BJ (cell line): ENCODE data around the gene DPP6. TPM values are rescaled to one million over a fixed set of nuclear protein-coding genes. Genes with fewer than 3 reads are reported as not detected.

ENCODE experiments used
- CTCF ChIA-PET: fragments of 350-600 bp; formaldehyde crosslinking; extraction: SDS; loops from one replicate; lab custom pipeline; 2021; ENCODE audit warnings: antibody characterized with exemption, inconsistent platforms; lab: Yijun Ruan, JAX
- POLR2A ChIA-PET: fragments of 300-600 bp; sonication (Branson Sonifier 250); formaldehyde crosslinking; extraction: SDS; loops from one replicate; lab custom pipeline; 2021; ENCODE audit warnings: antibody characterized with exemption; lab: Charles Lee
- DNase-seq: peaks from one replicate; pipeline ENCODE4 v3.0.0-alpha.2; 2011; ENCODE audit warnings: low read depth
- H3K27me3 ChIP-seq: 2 replicates; pipeline ENCODE4 v1.6.0; 2011; ENCODE audit warnings: low read length; ENCODE audit not compliant: control insufficient read depth, insufficient read depth
- H3K36me3 ChIP-seq: 2 replicates; pipeline ENCODE4 v1.5.1; 2011; ENCODE audit warnings: low read length; ENCODE audit not compliant: control insufficient read depth, insufficient read depth
- H3K4me3 ChIP-seq: 2 replicates; pipeline ENCODE4 v1.5.1; 2011; ENCODE audit warnings: low read depth, mild to moderate bottlenecking, control low read depth, low read length
- polyA plus RNA-seq: library from polyadenylated mRNA; depleted of rRNA; stranded (reverse); fragments of >200 nt; gene quantifications from 2 replicates; pipeline ENCODE4 v1.2.3, GENCODE V29; 2011
- TF ChIP-seq, protein P1 (sequence below): IDR thresholded peaks from 2 replicates; pipeline ENCODE4 v1.5.1; 2011; ENCODE audit warnings: low read depth, mild to moderate bottlenecking, control low read depth, inconsistent platforms, low read length, moderate library complexity; ENCODE audit not compliant: insufficient read depth

Gene DPP6
- polyA plus RNA-seq, 1 experiment = not detected

DNA sequence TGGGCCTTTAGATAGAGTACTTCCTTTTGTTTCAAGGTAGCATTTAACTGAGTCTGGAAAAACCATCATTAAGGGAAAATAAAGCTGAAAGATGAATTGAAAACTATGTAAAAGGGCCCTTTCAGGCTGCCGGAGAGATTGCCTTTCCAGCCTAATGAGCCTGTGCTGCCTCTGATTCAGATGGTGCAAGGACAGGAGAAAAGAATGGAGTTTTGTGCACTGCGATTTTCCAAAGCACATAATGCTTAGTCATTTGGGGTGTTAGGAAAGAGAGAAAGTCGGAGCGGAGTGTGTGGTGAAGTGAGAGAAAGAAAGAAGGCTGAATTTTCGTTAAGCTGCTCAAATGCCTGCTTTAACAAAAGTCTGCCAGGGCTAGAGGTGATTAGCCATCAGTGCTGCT lies 691.0 kb downstream of the DPP6 start:
- ChIA-PET POLR2A (no interaction called here), CTCF (no interaction called here)
- no peak overlapping the region for H3K4me3 ChIP-seq
- TF ChIP-seq, protein P1, sequence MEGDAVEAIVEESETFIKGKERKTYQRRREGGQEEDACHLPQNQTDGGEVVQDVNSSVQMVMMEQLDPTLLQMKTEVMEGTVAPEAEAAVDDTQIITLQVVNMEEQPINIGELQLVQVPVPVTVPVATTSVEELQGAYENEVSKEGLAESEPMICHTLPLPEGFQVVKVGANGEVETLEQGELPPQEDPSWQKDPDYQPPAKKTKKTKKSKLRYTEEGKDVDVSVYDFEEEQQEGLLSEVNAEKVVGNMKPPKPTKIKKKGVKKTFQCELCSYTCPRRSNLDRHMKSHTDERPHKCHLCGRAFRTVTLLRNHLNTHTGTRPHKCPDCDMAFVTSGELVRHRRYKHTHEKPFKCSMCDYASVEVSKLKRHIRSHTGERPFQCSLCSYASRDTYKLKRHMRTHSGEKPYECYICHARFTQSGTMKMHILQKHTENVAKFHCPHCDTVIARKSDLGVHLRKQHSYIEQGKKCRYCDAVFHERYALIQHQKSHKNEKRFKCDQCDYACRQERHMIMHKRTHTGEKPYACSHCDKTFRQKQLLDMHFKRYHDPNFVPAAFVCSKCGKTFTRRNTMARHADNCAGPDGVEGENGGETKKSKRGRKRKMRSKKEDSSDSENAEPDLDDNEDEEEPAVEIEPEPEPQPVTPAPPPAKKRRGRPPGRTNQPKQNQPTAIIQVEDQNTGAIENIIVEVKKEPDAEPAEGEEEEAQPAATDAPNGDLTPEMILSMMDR = no peak
- no peak for DNase-seq
- no peaks in the 10 kb centered on the region for H3K27me3 ChIP-seq
- no peaks in the 10 kb centered on the region for H3K36me3 ChIP-seq

DNA sequence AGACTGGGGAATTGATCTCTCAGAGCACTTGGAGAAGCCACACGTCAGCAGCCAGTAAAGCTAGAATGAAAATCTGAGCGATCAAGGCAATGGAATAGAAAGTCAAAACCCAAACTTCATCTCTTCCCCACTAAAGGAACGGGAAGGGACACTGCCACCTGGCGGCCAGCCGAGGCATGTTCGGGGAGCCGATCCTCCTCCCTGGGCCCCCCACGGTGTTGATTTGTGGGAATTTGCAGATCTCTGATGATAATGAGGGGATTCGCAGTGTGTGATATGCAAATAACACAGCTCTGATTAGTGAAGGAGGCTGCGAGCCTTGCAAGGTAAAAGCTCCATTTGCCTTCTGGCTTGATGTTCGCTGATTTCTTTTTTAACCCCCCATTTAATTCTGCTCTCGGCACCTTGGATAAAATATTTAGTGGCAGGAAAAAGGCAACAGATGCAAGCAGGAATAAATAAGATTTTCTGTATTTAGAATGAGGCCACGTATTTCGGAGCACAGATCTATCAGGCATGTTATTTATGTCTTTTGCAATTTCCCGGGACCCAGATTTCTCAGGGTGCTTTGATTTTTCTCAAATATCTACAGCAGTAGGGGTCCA lies 692.2 kb downstream of the DPP6 start:
- Histone ChIP-seq H3K27me3 (no peaks in the 10 kb centered on the region), H3K36me3 (no peaks in the 10 kb centered on the region), H3K4me3 (no peak overlapping the region)
- DNase-seq = no peak
- CTCF ChIA-PET = no interaction called here
- POLR2A ChIA-PET = no interaction called here
- TF ChIP-seq, protein P1 = peak; percentile 28; the same call in 1 of the 2 replicates

DNA sequence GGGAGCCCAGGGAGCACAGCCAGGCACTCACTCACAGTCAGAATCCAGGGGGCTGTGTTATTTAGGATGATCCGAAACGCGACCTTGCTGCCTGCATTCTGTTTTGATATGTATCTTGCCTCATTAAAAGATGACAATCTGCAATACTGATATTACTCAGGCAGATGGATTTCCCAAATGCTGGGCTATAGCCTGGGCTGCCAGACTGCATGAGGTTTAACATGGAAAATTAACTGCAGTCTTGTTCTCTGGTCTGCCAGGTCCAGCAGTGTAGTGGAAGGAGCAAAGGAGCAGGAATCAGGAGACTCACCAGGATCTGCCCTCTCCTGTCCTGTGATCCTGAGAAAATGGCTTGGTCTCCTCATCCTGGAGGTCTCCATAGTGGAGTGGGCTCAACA lies 692.7 kb downstream of the DPP6 start:
- DNase-seq = no peak
- ChIA-PET CTCF (no interaction called here), POLR2A (no interaction called here)
- Histone ChIP-seq H3K36me3 (no peaks in the 10 kb centered on the region), H3K27me3 (no peaks in the 10 kb centered on the region), H3K4me3 (no peak overlapping the region)
- TF ChIP-seq, protein P1 = no peak

DNA sequence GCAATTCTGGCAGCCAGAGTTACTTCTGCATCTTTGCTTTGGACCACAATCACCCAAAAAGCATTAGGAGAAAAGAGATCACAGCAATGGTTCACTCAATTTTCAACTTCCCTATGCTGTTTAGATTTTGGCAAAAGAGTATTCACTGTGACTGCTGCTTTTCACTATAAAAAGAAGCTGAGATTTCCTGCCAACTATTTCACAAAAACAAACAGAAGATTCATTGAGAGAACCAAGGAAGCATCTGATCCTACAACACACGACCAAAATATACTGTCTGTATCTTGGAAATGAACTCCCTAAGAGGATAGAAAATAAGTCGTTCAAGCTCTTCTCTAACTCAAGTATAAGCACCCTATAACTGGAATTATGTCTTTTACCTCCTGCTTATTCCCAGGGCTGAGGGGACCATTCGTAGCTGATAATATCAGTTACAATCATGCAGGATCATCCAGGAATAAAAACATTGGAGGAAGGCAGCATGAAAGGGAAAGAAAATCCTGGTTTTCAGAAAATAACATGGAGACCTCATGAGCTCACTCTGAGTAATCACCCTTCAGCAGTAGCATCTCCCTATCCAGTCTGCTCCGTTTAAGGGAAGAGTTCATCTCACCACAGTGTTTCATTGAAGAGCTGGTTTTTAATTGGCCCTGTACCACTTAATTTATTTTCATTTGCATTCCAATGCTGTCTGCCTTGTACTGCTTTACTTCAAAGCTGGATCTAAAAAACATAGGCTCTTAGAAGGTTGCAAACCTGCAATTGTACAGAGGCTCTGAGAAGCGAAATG lies 694.6 kb downstream of the DPP6 start:
- ChIA-PET POLR2A (no interaction called here), CTCF (interaction anchor here (0.7 kb wide), 1 partner anchor 32 kb away, joined by 3 read pairs; no protein-coding TSS in a partner anchor)
- no peak for DNase-seq
- Histone ChIP-seq H3K36me3 (no peaks in the 10 kb centered on the region), H3K4me3 (no peak overlapping the region), H3K27me3 (no peaks in the 10 kb centered on the region)
- TF ChIP-seq, protein P1 = no peak

DNA sequence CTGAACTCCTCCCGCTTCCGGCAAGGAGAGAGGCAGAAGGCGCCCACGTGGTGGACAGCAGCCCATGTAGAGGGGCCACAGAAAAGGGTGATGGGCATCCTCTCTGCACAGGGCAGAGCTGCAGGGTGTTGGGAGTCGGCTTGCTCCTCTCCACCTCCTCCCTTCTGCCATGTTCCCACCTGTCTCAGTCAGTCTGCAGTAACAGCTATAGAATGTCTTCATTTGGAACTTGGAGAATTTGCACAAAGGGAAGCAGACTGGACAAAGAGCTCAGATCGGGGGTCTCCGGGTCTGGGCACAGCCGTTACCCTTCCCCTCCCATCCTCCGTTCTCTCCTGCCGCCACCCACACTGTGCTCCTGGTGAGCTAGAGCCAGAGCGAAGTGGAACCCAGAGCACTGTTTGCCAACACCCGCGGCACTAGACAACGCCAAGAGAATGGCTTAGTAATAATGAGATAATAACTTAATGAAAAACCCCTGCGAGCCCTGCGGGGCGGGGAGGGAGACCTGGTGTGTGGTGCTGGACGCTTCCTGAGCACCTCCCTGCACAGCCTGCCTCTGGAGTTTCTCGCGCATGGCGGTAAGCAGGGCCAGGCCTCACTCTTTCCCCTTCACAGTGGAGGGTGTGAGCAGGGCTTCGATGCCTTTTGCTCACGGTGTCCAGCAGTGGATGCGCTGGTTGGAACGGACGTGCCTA lies 696.0 kb downstream of the DPP6 start:
- Histone ChIP-seq H3K4me3 (no peak overlapping the region), H3K36me3 (no peaks in the 10 kb centered on the region), H3K27me3 (no peaks in the 10 kb centered on the region)
- no peak for DNase-seq
- ChIA-PET POLR2A (no interaction called here), CTCF (no interaction called here)
- TF ChIP-seq, protein P1 = no peak
